KOPT-K1 (cell line): ENCODE data around the gene RUVBL1.
A peak's percentile ranks its signal among the peaks of the same experiment; 100 is the strongest.

ENCODE experiments used
- H3K27ac ChIP-seq: fragments of 200-600 bp; sonication (generic); 2 replicates; pipeline ENCODE4 v1.5.1; 2016; ENCODE audit warnings: antibody characterized with exemption, mild to moderate bottlenecking, low read depth, low read length; ENCODE audit not compliant: poor library complexity, severe bottlenecking
- H3K36me3 ChIP-seq: fragments of 200-600 bp; sonication (generic); 2 replicates; pipeline ENCODE4 v1.5.1; 2017; ENCODE audit warnings: antibody characterized with exemption, mild to moderate bottlenecking, low read length, moderate library complexity; ENCODE audit not compliant: insufficient read depth
- H3K9me3 ChIP-seq: fragments of 200-600 bp; sonication (generic); 2 replicates; pipeline ENCODE4 v1.5.1; 2017; ENCODE audit warnings: antibody characterized with exemption, low read length, mild to moderate bottlenecking; ENCODE audit not compliant: insufficient read depth, poor library complexity, severe bottlenecking

Gene RUVBL1

GRCh38 chr3:128071771-128072453, 51.7 kb downstream of the RUVBL1 start:
- Histone ChIP-seq H3K9me3 (no peaks in the 10 kb centered on the region), H3K27ac (no peak overlapping the region), H3K36me3 (peaks cover 99% of the 10 kb centered on the region)

- Histone ChIP-seq H3K9me3 (no peaks in the 10 kb centered on the region), H3K36me3 (peaks cover 100% of the 10 kb centered on the region), H3K27ac (no peak overlapping the region)
Observed at GRCh38 chr3:128070898-128071591, 52.6 kb downstream of the RUVBL1 start.

DNA sequence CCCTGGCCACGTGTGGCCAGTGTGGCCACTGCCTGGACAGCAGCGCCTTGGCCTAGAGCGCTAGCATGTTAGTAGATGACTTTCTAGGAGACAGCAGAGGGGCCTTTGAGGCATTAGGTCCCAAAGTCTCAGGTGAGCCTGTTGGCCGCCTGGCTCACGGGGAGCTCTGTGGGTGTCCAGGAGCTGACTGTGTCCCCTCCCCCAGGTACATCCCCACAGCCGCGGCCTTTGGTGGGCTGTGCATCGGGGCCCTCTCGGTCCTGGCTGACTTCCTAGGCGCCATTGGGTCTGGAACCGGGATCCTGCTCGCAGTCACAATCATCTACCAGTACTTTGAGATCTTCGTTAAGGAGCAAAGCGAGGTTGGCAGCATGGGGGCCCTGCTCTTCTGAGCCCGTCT, 54.3 kb downstream of the RUVBL1 start:
- H3K27ac ChIP-seq: no peak overlapping the region
- no peaks in the 10 kb centered on the region for H3K9me3 ChIP-seq
- H3K36me3 ChIP-seq: peaks cover 100% of the 10 kb centered on the region

DNA sequence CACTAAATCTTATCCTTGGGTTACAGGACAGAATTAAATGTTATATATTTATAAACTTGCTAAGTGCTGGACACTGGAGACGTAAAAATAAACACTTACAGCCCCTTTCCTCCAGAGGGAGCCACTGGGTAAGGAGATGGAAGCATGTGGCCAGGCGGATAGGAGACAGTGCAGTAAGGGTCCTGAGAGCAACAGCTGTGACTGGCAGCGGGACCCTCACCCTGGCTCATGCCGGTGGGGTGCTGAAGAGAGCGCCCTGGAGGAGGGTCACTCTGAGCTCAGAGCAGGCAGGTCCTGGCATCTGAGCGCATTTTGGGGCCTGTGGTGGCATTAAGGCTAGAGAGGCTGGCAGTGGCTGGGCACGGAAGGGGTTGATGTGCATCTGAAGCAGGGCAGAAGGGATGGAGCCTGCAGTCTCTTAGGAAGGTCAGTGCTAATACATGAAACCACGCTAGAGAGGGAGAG, 55.4 kb downstream of the RUVBL1 start:
- Histone ChIP-seq H3K9me3 (no peaks in the 10 kb centered on the region), H3K27ac (no peak overlapping the region), H3K36me3 (peaks cover 100% of the 10 kb centered on the region)

- Histone ChIP-seq H3K27ac (no peak overlapping the region), H3K9me3 (no peaks in the 10 kb centered on the region), H3K36me3 (peaks cover 100% of the 10 kb centered on the region)
Observed at GRCh38 chr3:128067489-128067888, 56.1 kb downstream of the RUVBL1 start.

DNA sequence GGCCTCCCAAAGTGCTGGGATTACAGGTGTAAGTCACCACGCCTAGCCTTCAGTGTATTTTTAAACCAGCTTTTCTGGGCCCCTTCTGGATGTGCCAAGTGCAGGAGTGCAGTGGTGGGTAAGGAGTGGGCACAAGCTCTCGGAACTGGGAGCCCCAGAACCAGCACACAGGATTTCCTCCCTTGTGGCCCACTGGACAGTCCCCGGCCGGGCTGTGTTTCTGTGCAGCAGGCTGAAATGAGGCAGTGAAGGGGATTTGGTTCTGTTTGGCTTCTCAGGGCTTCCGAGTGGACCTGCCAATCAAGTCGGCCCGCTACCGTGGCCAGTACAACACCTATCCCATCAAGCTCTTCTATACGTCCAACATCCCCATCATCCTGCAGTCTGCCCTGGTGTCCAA, 56.9 kb downstream of the RUVBL1 start:
- H3K27ac ChIP-seq: no peak overlapping the region
- peaks cover 100% of the 10 kb centered on the region for H3K36me3 ChIP-seq
- H3K9me3 ChIP-seq: no peaks in the 10 kb centered on the region

DNA sequence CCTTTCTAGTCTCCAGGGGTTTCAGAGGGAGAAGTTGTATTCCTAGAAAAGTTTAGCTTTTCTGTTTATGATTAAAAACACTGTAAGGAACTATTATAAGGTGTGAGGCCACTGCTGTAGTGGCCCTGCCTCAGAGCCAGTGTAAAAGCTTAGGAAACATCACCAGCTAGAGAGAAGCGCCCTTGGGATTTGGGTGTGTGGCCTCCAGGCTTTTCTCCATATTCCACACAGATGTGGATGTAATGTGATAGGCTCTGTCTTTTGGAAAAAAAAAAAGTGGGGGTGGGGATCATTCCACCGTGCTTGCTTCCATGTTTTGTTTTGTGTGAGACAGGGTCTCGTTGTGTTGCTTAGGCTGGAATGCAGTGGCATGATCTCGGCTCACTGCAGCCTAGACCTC, 57.5 kb downstream of the RUVBL1 start:
- Histone ChIP-seq H3K9me3 (no peaks in the 10 kb centered on the region), H3K36me3 (peaks cover 100% of the 10 kb centered on the region), H3K27ac (no peak overlapping the region)

GRCh38 chr3:128064962-128065361, 58.6 kb downstream of the RUVBL1 start:
- no peak overlapping the region for H3K27ac ChIP-seq
- peaks cover 100% of the 10 kb centered on the region for H3K36me3 ChIP-seq
- H3K9me3 ChIP-seq: no peaks in the 10 kb centered on the region

GRCh38 chr3:128063865-128064264, 59.7 kb downstream of the RUVBL1 start:
- peaks cover 100% of the 10 kb centered on the region for H3K36me3 ChIP-seq
- H3K9me3 ChIP-seq: no peaks in the 10 kb centered on the region
- no peak overlapping the region for H3K27ac ChIP-seq

- peaks cover 100% of the 10 kb centered on the region for H3K36me3 ChIP-seq
- H3K27ac ChIP-seq: no peak overlapping the region
Observed at GRCh38 chr3:128062033-128062745, 61.4 kb downstream of the RUVBL1 start.

DNA sequence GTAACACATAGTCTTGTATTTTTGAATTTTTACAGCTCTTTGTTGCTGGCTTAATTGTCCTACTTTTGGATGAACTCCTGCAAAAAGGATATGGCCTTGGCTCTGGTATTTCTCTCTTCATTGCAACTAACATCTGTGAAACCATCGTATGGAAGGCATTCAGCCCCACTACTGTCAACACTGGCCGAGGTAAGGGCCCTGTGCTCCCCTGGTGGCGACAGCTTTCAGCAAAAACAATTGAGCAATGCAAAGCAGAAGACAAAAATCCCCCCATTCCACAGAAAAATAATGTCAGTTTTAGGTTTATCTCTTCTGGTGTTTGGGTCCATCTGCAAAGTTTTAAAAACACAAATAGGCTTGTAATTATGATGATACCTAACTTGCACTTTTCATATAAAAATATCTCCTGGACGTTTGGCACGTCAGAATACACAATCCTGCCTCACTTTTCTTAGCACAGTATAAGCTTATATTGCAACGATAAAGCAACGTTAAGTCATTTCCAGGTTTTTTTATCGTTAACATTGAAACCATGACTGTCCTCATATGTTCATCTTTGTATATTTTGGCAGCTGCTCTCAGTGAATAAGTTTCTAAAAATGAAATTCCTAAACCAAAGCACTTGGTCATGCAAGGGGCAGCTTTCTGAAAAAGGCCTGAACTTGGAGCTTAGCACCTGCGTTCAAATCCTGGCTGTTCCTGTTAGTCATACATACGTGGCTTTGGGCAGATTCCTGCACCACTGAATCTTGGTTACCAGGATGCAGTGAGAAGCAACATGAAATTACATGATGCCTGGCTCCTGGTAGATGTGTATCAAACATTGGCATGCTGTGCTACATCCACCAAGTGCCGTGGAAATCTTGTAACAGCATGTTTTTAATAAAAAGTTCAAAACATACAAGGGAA, 62.9 kb downstream of the RUVBL1 start:
- H3K27ac ChIP-seq: no peak overlapping the region

More at GRCh38 chr3:128062033-128062745, 61.4 kb downstream of the RUVBL1 start:
- no peaks in the 10 kb centered on the region for H3K9me3 ChIP-seq

GRCh38 chr3:128056258-128056657, 67.4 kb downstream of the RUVBL1 start:
- Histone ChIP-seq H3K27ac (no peak overlapping the region), H3K9me3 (no peaks in the 10 kb centered on the region), H3K36me3 (peaks cover 81% of the 10 kb centered on the region)

More for the DNA sequence above, 62.9 kb downstream of the RUVBL1 start:
- H3K36me3 ChIP-seq: peaks cover 99% of the 10 kb centered on the region
- H3K9me3 ChIP-seq: no peaks in the 10 kb centered on the region

DNA sequence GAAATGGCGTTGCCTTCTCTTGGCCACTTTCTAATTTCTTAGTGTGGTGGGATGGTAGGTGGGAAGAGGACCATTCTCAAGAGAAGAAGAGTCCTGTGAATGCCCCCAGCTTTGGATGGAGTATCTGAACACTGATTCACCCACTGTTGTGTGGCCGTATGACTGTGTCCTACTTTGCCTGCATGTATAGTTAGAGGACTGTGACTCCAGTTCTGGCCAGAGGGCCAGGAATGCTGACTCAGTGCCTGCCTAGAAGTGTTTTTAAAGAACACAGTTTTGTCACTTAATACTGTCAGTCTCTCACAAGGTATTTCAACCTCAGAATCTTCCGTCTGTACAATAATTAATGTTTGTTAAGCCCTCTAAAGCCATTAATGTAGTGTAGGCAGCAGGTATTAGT, 69.2 kb downstream of the RUVBL1 start:
- no peaks in the 10 kb centered on the region for H3K9me3 ChIP-seq
- H3K27ac ChIP-seq: no peak overlapping the region
- H3K36me3 ChIP-seq: peaks cover 62% of the 10 kb centered on the region

- Histone ChIP-seq H3K27ac (peak overlapping the region; percentile 83), H3K36me3 (peaks cover 54% of the 10 kb centered on the region), H3K9me3 (no peaks in the 10 kb centered on the region)
Observed at GRCh38 chr3:128053614-128054013, 70.0 kb downstream of the RUVBL1 start.
